Measurements from ENCODE around the gene TP73.
"Not testable (repeated sequence)": the region's sequence is repeated elsewhere in the genome, so short reads cannot be mapped to it uniquely, and the experiment has no call there.

TP73 gene

DNA sequence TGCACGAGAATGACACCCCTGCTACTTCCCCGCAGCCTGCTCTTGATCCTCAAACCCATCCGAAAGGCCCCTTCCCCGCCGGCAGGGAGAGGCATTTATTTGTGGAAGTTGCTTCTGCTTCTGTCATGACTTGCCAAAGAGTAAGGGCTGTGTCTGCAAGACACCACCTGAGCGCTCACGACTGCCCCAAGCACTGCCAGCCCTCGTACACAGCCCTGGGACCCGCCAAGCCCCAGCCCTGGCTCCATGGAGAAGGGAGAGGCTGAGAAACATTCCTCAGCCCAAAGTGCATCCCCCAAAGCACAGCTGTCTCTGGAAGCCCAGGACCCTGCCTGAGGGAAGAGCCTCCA is 33.8 kb upstream of the TP73 start:
- no peak for DNase-seq

DNA sequence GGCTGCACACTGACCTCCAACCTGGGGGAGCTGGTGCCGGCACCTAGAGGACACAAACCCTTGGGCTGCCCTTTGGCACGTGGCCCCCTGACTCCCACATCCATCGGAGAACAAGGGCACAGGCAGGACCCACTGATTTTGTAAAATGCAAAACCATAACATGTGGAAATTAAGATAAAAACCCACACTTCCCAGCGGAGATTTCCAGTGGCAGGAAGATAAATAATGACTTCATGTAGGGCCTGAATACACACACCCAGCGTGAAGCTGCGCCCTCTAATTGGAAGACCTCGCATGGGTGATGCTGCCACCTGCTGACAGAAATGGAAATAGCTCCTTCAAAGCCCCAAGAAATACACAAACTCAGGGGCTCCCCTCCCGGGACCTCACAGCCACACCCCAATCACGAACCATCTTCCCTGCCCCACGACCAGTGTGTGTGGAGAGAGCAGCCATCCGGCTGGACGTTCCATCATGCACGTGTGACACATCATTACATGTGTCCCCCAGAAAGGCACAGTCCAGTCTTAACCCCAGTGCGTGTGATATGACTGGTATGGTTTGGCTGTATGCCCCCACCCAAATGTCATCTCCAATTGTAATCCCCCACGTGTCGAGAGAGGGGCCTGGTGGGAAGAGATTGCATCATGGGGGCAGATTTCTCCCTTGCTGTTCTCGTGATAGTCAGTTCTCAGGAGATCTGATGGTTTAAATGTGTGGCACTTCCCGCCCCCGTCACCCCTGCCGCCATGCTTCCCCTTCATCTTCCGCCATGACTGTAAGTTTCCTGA is 33.2 kb upstream of the TP73 start:
- DNase-seq, result peak in 49 of 58 donors; percentile 13 to 78 (median 44)

DNA sequence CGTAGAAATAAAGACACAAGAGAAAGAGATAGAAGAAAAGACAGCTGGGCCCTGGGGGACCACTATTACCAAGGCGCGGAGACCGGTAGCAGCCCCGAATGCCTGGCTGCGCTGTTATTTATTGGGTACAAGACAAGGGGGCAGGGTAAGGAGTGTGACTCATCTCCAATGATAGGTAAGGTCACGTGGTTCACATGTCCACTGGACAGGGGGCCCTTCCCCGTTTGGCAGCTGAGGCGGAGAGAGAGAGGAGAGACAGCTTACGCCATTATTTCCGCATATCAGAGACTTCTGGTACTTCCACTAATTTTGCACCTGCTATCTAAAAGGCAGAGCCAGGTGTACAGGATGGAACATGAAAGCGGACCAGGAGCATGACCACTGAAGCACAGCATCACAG is 31.6 kb upstream of the TP73 start:
- no peak for DNase-seq

DNA sequence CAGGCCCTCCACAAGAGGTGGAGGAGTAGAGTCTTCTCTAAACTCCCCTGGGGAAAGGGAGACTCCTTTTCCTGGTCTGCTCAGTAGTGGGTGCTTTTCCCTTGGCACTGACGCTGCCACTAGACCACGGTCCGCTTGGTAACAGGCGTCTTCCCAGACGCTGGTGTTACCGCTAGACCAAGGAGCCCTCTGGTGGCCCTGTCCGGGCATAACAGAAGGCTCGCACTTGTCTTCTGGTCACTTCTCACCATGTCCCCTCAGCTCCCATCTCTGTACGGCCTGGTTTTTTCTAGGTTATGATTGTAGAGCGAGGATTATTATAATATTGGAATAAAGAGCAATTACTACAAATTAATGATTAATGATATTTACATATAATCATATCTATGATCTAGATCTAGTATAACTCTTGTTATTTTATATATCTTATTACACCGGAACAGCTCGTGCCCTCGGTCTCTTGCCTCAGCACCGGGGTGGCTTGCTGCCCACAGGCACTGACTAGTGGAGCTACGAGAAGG is 31.1 kb upstream of the TP73 start:
- peak in 30 of 58 donors; percentile 6 to 57 (median 30) for DNase-seq

DNA sequence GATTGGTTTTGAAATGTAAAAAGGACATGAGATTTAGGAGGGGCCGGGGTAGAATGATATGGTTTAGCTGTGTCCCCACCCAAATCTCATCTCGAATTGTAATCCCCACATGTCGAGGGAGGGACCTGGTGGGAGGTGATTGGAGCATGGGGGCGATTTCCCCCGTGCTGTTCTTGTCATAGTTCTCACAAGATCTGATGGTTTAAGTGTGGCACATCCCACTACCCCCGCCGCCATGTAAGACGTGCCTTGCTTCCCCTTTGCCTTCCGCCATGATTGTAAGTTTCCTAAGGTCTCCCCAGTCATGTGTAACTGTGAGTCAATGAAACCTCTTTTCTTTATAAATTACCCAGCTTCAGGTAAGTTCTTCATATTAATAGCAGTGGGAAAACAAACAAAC is 30.2 kb upstream of the TP73 start:
- DNase-seq, result not testable (repeated sequence)

DNA sequence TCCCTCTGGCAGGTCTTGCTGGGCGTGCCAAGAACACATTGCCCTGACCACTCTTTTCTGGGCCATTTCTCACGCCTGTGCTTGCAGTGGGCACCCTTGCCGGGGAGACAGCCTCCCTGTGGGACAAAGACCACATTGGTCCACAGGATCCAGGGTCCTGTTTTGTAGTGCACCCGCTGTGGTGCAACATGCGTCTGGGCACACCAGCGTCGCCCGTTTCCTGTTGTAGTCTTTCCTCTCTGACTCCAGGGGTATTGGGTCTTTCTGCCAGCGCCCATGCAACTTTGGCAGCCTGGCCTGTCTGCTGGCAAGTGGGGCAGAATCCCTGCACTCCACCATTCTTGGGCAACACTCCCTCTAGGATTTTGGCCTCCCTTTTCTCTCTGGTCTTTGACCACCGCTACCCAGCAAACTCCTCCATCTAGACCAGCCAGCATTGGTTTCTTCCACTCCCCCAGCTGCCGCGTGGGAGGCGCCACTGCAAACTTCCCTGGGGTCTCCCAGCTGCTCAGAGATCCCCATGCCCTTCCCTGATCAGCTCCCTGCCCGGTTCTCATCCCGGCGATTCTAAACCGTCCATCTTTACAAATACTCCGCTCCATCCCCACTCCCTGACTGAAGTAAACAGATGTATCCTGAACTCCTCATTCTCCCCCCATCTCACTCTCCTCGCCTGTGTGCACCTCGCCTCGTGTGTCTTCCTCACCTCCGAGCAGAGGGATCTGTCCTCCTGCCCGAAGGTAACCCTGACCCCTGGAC is 28.7 kb upstream of the TP73 start:
- peak in 1 of 58 donors; percentile 4 for DNase-seq

DNA sequence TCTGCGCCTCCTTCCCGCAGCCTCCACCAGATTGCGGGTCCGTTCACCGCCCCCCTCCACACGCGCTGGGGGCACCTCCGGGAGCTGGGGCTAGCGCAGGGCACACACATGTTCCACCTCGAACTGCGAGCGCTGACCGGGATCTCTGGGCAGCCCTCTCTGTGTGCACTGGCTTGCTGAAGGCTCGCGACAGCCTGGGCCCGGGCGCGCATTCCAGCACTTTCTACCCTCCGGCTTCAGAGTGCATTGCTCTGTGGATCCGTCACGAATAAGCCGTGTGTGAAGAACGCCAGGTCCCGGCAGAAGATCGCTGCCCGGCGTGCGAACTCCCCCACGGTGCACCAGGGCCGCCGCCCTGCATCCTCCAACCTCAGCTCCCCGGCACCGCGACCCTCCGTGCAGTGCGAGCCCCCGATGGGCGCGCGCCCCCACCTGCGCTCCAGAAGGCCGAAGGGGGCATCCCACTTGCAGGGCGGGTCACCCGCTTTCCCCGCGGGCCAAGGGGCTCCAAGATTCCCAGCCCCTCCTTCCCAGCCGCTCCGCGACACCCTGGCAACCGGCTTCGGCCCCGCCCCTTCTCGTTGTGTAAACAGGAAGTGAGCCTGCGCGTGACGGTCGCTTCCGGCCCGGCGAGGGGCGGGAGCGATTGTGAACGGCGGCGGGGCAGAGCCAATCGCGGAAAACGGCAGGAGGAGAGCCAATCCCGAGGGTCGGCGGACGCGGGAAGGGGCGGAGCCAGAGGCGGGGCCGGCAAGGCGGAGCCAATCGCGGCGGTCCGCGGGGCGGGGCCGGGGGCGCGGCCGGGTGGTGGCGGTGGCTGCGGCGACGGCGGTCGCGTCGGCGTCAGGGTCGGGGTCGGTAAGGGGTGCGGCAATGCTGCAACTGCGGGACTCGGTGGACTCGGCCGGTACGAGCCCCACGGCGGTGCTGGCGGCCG is 27.8 kb upstream of the TP73 start, which contains the start of gene TPRG1L:
TPRG1L (plus strand) TSS at position 816 of the 937 bp plus-strand sequence; CDS start at position 874, 58 bp downstream.
- peak; percentile 88 to 100 (median 98) for DNase-seq

DNA sequence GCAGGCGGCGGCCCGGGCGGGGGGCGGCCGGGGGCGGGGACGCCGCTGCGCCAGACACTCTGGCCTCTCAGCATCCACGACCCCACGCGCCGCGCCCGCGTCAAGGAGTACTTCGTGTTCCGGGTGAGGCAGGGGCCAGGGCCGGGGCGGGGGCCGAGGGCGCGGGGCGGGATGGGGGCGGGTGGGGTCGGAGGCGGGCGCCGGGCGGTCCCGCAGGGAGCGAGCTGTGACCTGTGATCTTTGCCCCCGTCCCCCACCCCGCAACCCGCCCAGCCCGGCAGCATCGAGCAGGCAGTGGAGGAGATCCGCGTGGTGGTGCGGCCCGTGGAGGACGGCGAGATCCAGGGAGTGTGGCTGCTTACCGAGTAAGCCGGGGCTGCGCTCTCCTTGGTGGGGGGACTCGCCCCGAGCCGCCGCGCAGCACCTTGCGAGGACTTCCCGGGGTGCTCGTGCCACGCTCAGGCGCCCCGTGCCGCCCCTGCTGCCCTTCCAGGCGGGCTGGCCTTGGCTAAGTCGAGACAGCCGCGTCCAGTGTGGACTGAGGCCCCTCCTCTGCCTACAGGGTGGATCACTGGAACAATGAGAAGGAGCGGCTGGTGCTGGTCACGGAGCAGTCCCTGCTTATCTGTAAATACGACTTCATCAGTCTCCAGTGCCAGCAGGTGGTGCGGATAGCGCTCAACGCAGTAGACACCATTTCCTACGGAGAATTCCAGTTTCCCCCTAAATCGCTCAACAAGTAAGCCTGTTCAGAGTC is 27.0 kb upstream of the TP73 start:
- peak in 7 of 58 donors; percentile 18 to 60 (median 54) for DNase-seq

DNA sequence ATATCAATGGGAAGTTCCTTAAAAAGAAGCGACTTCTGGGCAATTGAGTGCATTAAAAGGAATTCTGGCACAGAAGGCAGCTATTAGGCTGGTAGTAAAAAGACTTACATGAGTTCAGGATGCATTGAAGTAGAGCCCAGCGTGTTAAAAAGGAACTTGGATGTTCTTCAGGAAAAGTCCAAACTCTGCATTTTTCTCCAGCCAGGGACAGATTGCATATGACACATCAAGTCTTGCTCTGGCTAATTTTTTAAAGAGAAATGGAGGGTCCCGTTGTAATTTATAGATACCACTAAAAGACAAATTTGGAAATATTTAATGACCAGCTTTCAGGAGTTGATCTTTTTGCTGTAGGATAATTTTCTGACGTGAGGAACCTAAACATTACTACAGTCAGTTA is 26.3 kb upstream of the TP73 start:
- no peak for DNase-seq

DNA sequence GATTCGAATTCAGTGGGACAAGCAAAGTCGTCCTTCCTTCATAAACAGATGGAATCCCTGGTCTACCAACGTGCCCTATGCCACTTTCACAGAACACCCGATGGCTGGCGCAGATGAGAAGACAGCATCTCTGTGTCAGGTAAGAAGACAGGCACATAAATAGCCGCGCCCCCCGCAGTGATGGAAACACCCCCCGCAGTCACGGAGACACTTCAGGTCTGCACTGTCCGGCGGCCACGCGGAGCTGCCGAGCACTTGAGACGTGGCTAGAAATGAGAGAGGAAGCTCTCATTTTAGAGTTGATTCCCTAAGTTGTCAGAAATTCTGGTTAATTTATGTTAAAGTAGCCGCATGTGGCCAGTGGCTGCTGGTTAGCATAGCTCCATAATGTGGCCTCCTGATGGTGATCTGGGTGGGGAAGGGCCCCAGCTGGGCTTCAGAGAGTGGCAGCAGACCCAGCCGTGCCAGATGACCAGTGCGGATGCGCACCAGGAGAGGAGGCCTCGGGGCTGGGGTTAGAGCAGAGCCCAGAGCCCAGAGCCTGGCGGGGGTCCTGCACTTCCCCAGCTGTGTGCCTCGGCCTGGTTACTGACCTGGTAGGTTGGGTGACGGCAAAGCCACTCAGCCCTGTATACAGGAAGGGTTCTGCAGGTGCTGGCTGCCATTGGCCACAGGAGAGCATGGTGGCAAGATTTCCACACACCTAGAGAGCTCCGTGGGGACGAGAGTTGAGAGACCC is 24.6 kb upstream of the TP73 start:
- DNase-seq, result no peak

DNA sequence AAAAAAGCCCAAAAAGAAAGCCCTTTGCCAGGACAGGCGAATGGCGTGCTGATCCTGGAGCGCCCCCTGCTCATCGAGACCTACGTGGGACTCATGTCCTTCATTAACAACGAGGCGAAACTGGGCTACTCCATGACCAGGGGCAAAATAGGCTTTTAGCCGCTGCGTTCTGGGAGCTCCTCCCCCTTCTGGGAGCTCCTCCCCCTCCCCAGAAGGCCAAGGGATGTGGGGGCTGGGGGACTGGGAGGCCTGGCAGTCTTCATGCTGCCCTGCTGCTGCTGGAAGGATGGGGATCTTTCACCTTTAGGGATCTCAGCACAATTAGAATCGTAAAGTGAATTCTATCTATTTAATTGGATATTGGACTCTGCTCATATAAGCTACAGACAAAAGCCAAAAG is 23.9 kb upstream of the TP73 start:
- DNase-seq, result no peak

DNA sequence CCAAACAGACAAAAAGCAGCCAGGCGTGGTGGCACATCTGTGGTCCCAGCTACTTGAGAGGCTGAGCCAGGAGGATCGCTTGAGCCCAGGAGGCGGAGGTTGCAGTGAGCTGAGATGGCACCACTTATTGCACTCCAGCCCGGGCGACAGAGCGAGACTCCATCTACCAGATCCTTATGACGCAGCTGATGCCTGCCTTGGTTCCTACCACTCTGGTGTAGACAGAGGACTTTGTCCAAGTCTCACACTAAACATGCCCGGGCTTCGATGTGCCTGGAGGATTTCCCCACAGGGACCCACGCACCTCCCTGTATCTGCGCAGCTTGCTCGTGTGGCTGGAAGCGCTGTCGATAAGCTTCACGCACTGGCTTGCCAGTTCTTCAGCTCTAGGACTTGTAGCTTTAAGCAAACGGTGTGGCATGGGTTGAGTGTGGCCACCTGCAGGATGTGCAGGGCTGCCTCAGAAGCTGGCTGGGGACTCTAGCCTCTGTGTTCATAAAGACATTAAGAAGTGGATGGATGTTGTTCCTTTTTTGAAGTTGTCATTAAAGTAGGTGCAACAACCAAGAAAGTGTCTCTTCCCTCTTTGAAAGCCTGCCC is 22.7 kb upstream of the TP73 start:
- no peak for DNase-seq

DNA sequence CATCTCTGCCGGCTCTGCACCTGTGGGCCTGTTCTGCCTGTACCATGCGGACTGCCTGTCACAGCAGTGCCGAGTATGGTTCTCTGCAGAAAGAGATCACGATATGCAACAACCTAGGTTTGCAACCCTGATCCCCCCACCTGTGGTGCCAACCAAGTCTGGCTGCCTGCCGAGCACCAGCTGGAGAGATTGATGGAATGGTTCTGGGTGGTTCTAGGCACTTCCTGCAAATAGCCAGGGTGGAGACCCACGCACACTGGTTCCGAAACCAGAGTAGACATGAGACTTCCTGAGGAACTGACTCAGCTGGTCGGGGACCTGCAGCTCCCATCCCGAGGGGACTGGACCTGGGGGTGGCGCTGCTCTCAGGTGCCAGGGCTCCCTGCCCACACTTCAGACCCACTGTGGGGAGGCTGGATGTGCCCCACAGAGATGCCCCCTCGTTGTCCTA is 22.1 kb upstream of the TP73 start:
- DNase-seq, result no peak

DNA sequence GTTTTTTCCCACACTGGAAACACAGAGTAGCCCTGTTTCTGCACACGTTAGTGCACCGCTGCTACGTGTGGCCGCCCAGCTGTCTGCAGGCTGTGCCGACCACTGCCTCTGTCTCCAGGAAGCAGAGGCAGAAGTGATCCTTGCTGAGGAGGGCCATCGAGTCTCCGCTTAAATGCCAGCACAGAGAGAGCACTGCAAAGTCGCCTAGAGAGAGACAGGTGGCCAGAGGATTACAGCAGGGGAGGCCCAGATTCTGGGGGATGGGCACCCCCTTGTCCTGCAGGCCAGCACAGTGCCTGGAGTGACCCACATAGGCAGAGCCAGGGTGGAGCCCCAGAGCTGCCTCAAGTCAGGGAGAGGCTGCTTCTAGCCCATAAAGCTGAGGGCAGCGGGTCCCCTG is 21.4 kb upstream of the TP73 start:
- DNase-seq, result no peak

DNA sequence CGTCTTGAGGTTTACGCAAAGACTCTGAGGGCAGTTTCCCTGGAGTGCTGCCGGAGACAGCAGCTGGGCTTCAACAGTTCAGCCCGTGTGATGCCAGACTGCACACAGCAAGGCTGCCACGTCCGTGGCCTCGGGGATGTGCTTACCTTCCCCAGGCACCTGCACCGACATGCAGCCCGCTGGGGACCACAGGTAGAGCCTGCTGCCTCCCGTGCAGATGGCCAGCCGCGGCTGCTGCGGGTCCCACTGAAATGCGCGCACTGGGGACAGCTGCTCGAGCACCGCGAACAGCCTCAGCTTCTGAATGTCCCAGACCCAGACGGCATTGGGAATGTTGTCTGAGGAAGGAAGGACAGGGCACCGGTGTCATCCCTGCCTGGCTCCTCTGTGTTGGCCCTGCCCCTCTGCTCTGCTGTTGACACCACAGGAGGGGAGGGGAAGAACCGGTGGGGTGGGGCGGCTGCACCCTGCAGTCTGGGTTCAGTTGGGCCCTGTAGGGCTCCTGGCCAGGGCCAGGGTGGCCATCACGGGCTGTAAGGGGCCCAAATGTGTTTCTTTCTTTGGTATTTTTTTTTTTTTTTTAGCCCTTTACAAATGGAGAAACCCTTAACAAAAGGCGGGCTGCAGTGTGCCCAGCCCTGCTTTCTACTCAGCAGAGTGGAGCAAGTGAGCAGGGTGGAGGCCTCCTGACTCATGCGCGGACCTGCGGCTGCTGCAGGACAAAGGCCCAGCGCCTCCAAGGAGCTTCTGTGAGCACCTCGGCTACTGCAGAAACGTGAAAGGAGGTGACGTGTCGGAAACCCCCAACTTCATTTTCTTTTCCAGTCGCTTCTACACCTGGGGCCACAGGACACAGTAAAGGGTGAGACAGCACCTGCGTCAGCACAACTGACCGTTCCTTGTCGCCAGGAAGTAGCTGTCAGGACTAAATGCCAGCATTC is 20.7 kb upstream of the TP73 start:
- DNase-seq, result no peak

DNA sequence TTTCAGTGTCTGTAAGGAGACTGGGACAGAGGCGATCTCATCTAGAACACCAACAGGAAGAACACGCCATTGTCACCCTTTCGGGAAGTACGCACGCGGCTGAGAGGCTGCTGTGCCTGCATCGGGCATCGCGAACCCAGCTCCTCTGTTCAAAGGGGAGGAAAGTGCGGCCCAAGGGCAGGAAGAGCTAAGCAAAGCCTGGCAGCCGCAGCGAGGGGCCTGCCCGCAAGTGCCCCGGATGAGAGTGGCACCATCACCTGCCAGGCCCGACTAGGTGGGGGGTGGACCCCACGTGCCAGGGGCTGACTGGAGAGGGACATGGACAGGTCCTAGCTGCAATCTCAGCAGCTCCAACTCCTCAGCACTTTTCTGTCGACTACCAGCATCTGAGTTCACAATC is 20.0 kb upstream of the TP73 start:
- no peak for DNase-seq

DNA sequence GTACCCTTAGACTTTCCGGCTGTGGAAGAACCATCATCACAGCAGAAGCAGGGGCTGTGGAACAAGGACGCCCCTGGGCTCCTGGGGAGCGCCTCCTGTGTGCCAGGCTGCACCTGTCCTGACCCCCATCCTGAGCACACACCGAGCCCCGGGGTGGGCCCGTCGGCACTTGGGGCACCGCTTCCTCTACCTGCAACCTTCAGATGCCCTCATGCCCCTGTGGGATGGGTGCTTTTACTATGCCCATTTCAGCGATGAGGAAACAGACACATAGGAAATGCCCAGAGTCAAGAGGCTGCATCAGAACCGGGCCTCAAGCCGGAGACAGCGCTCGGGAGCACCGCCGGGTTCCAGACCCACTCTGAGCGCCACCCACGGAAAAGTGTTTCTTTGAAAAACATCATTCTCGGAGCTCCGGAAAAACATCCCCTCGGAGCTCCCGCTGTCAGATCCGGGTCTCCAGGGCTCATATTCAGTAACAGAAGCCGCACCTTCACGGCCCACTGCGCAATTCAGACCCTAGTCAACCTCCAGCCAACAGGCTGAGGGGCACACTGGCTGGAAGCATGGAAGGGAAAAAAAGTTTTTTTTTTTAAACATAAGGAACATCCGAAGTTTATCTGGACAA is 19.5 kb upstream of the TP73 start:
- DNase-seq, result no peak

All from anterior cingulate cortex (tissue), 58 donors.